HG03571 (cell line): ENCODE measurements around the gene SENP1.
"Not testable (repeated sequence)": the region's sequence is repeated elsewhere in the genome, so short reads cannot be mapped to it uniquely, and the experiment has no call there.

Experiments
- ATAC-seq: cut with Tn5 transposase; IDR thresholded peaks from one replicate; pipeline ENCODE4 v1.9.1; 2021; ENCODE audit not compliant: unreplicated experiment

Gene SENP1

GRCh38 chr12:48115957-48116356, 10.1 kb upstream of the SENP1 start:
- no peak for ATAC-seq

- ATAC-seq: not testable (repeated sequence)
Observed at GRCh38 chr12:48111312-48111693, 5.4 kb upstream of the SENP1 start.

DNA sequence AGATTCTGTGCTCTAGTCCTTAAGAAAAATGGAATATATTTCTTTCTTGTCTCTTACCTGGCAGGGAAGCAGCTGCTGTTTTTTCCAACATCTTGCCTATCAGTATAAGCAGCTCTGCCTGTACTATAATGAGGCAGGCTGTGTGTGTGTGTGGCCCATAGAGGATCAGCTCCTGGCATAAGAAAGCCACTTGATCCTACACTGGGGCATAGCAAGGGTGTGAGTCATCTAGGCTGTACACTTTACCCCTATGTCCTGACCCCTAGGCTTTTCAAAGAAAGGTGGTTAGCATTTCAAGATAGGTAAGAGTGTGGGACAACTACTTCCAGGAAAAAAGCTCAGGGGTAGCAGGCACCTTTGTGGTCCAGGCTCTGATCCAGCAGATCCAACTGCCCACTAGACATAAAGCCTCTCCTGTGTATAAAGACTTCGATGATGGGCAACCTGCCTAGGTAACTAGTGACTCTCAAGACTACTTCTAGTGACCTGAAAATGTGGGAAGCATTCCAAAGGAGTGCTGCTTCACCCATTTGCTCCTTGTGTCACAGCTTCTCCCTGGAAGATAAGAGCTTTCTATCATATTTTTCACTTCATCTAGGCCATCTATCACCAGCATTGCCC, 4.9 kb upstream of the SENP1 start:
- no peak for ATAC-seq

DNA sequence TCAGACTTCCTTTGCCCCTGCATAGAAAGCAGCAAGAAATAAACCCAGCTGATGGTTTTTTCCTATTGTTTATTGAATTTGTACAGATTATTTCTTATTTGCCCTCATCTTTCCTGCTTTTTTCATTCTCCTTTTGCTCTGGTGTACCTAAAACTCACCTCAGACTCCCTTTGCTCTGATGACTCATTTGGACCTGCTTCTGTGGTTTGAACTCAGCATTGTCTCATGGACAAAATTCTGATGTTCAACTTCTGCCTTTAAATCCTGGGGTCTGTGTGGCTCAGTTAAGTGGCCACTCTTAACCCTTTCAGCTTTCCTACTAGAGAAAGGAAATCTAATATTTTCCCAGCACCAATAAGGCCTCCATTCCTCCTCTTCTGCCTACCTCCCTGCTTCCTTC, 3.5 kb upstream of the SENP1 start:
- ATAC-seq: no peak

DNA sequence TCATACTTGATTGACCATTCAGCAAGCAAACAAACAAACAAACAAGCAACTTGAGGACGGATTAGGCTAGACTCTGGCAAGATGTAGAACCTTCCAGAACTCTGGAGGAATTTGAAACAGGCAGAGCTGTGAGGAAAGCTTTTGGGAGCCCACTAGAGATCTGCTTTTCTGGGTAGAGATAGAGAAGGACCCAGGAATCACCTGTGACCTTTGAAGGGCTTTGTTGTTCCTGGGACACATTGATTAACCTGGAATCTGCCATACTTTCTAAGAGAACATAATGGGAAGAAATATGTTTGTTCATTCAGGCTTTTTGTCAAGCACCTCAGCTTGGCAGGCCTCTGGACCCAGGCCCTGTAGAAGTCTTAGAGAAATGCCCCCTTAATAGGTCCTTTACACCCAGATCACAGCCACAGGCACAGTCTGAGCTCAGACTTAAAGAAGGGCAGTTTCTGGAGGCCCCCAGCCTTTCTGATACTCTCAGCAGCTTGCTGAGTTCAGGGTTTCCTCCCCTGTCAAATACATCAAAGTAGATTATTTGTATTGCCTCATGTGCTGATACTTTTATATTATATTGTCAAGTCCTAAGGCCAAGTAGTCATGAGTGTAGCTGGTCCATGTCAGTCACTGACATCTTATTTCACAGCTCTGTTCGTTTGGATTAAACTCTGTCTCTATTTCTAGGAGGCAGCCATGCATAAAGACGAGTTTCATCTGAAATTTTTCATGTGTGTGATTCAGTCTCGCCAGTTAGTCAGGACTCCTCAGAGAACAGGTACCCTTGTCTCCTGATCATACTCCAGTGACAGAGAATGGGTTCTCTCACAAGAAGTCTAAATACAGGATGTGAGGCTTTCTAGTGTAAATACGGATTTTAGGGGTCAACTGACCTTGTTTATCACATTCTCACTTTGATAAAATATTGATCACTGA, 1.1 kb upstream of the SENP1 start:
- no peak for ATAC-seq

GRCh38 chr12:48105321-48105866, 485 bp downstream of the SENP1 start:
- ATAC-seq: peak; percentile 25

DNA sequence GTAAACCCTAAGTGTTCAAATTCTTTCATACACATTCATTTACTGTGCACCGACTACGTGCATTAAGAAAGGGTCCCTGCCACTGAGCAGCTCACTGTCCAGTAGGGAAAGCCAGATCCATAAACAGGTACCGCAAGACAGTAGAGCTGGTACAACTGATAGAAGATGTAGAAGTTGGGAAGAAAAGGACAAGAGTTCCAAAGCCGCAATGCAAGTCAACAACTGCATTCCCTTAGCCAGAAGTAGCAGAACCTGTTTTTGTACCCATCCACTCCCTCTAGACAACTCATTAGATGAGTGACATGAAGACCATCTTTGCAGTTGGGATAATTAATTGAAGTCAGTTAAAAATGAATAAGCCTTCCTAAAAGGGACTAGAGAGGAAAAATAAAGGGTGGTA, 1.3 kb downstream of the SENP1 start:
- no peak for ATAC-seq

GRCh38 chr12:48092611-48093010, 13.3 kb downstream of the SENP1 start:
- ATAC-seq: no peak

DNA sequence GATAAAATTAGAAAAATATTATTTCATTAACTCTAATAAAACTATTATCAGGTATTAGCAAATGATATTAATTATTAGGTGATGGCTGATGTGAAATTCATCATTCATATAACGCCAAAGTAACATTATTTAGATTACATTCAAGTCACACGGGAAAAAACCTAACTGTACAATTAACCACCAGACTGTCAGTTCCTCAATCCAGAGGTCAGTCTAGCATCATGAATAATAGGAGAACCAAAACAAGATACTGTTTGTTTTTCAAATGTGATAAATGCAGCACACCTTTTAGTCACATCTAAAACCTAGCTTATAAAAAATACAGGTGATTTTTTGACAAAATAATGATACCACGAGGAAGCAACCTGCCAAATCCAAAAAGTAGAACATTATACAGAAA, 19.6 kb downstream of the SENP1 start:
- no peak for ATAC-seq

DNA sequence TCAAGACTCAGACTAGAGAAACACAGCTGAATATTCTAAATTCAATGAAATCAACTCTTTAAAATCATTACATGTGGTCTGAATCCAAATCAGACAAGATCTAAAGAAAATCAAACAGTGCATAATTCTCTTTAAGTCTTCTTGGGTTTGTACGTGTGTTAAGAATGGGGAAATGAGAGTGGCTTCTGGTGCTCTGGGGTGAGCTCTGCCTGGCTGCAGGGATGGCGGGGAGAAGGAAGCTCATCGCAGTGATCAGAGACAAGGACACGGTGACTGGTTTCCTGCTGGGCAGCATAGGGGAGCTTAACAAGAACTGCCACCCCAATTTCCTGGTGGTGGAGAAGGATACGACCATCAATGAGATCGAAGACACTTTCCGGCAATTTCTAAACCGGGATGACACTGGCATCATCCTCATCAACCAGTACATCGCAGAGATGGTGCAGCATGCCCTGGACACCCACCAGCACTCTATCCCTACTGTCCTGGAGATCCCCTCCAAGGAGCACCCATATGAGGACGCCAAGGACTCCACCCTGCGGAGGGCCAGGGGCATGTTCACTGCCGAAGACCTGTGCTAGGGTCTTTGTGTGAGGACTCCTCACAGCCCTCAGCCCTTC, 20.9 kb downstream of the SENP1 start:
- no peak for ATAC-seq

DNA sequence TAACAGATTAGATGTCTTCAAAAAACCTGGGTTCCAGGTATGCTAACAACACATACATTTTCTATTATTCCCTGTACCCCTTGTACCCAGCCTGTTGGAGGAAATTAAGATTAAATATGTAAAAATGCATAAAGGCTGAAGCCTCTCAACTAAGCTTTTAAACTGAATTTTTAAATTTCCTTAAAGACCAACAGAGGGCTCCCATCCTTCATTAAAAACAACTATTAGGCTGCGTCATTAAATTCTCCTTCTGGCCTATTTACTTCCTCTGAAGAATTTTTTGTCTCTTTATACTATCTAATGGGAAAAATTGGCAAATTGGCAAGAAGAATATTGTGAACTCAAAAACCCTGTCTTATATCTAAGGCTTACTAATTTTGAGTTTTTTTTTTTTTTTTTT, 21.8 kb downstream of the SENP1 start:
- no peak for ATAC-seq

- no peak for ATAC-seq
Observed at GRCh38 chr12:48080821-48081220, 25.1 kb downstream of the SENP1 start.

DNA sequence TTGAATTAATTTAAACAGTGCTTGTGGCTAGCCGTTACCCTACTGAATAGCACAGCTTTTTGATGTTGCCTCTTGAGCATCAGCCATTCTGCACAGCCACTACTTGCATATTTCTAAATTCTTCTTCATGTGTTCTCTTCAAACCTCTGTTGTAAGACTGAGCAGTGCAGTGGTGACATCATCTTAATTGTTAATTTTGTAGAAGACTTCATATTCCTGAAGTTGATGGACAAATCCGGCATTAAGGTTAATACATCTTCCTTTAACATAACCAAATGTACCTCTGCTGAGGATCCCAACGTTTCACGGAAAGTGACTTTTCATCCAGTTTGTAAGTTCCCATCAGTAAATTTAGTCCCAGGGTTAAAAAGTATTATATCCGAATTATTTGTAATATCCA, 25.6 kb downstream of the SENP1 start:
- no peak for ATAC-seq

- no peak for ATAC-seq
Observed at GRCh38 chr12:48078901-48079300, 27.0 kb downstream of the SENP1 start.

DNA sequence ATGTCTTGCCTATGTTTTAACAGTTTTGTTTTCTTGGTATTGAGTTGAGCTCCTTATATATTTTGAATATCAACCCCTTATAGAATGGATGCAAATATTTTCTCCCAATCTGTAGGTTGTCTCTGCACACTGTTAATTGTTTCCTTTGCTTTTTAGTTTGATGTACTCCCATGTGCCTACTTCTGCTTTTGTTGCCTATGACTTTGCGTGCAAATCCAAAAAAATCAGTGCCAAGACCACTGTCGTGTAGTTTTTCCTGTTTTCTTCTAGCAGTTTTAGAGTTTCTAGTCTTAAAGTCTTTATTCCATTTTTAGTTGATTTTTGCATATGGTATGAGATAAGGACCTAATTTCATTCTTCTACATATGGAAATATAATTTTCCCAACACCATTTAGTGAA, 28.8 kb downstream of the SENP1 start:
- no peak for ATAC-seq

- no peak for ATAC-seq
Observed at GRCh38 chr12:48075832-48076231, 30.0 kb downstream of the SENP1 start.

DNA sequence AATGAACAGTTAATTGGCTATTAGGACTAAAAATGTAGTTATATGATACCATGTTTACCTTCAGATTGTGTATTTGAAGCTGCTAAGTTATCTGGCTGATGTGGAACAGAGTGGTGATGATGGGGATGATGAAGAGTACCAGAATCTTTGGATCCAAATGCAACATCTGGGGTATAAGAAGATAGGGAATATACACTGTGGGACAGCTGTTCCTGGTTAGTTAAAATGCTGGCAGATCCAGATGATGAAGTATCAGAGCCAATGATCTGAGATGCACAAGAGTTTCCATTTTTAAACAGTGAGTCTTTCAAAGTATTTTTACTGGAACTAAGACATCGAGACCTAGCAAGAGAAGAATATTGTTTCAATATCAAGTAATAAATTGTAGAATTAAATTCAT, 31.6 kb downstream of the SENP1 start:
- no peak for ATAC-seq

GRCh38 chr12:48072266-48072665, 33.6 kb downstream of the SENP1 start:
- no peak for ATAC-seq

GRCh38 chr12:48071808-48072207, 34.1 kb downstream of the SENP1 start:
- ATAC-seq: no peak

- ATAC-seq: no peak
Observed at GRCh38 chr12:48070731-48071130, 35.1 kb downstream of the SENP1 start.

- no peak for ATAC-seq
Observed at GRCh38 chr12:48070033-48070432, 35.8 kb downstream of the SENP1 start.

DNA sequence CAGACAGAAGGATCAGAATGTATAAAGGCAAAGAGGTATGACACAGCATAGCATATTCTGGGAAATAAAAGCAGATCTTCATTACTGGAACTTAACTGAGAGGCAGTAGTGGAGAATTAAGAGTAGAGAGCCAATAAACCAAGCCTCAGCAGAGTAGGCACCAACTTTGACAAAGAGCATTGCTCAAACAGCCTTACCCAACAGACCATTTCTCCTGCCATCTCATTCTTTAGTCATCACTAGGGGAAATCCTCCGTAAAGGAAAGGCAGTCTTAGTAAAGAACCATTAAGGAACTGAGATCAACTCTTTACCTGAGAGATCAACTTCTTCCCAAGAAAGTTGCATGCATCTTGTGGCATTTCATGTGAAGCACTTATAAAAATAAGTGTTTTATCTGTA, 36.6 kb downstream of the SENP1 start:
- no peak for ATAC-seq
